PC-3 (cell line): Measurements from ENCODE around the gene AKAP3. TPM values are rescaled to one million over a fixed set of nuclear protein-coding genes. Genes with fewer than 3 reads are reported as not detected.

Experiments
- ATAC-seq: fragments of 200-7000 bp; cut with Tn5 transposase; 2 replicates; pipeline ENCODE4 v1.9.1; 2020; ENCODE audit warnings: mild to moderate bottlenecking, moderate library complexity
- BruUV-seq: library from RNA; stranded (reverse); fragments of 400-500 nt; replicated peaks from 2 replicates; lab custom pipeline; 2021; lab: Mats Ljungman, UMichigan
- CTCF ChIA-PET: fragments of 300-600 bp; sonication (Branson Sonifier 250); formaldehyde crosslinking; loops from one replicate; lab custom pipeline; 2022; ENCODE audit warnings: antibody characterized with exemption; lab: Charles Lee
- POLR2A ChIA-PET: fragments of 300-600 bp; sonication (Branson Sonifier 250); formaldehyde crosslinking; loops from one replicate; lab custom pipeline; 2022; ENCODE audit warnings: antibody characterized with exemption; ENCODE audit not compliant: unreplicated experiment; lab: Charles Lee
- DNase-seq: peaks from one replicate; pipeline ENCODE4 v3.0.0-alpha.2; 2015
- H2AFZ ChIP-seq: fragments of 300-600 bp; sonication (generic); 2 replicates; pipeline ENCODE4 v1.6.0; 2016; ENCODE audit warnings: antibody characterized with exemption, low read length
- H3F3A ChIP-seq: fragments of 300-600 bp; sonication (generic); one replicate; pipeline ENCODE4 v1.6.0; 2017; ENCODE audit warnings: antibody characterized with exemption, low read length, control low read depth, mild to moderate bottlenecking; ENCODE audit not compliant: unreplicated experiment
- H3K27ac ChIP-seq: fragments of 300-600 bp; sonication (generic); 2 replicates; pipeline ENCODE4 v1.5.1; 2016; ENCODE audit warnings: mild to moderate bottlenecking, low read length
- H3K27me3 ChIP-seq: fragments of 300-600 bp; sonication (generic); 2 replicates; pipeline ENCODE4 v1.6.1; 2016; ENCODE audit warnings: low read length, mixed read lengths
- H3K36me3 ChIP-seq: fragments of 300-600 bp; sonication (generic); 2 replicates; pipeline ENCODE4 v1.6.1; 2016; ENCODE audit warnings: low read depth, mixed run types, low read length, mixed read lengths
- H3K4me1 ChIP-seq: fragments of 300-600 bp; sonication (generic); 2 replicates; pipeline ENCODE4 v1.5.1; 2016; ENCODE audit warnings: low read length; ENCODE audit not compliant: insufficient read depth
- H3K4me2 ChIP-seq: fragments of 300-600 bp; sonication (generic); 2 replicates; pipeline ENCODE4 v1.6.0; 2016; ENCODE audit warnings: low read length
- H3K4me3 ChIP-seq: fragments of 300-600 bp; sonication (generic); 2 replicates; pipeline ENCODE4 v1.5.1; 2016; ENCODE audit warnings: mild to moderate bottlenecking, low read length, mixed read lengths
- H3K79me2 ChIP-seq: fragments of 300-600 bp; sonication (generic); 2 replicates; pipeline ENCODE4 v1.6.1; 2017; ENCODE audit warnings: low read length, mixed read lengths
- H3K9ac ChIP-seq: fragments of 300-600 bp; sonication (generic); 2 replicates; pipeline ENCODE4 v1.6.0; 2016; ENCODE audit warnings: mild to moderate bottlenecking, low read length
- H3K9me2 ChIP-seq: fragments of 300-600 bp; sonication (generic); replicated peaks from 2 replicates; pipeline ENCODE4 v1.6.1; 2016; ENCODE audit warnings: mixed run types, low read length, mixed read lengths
- H3K9me3 ChIP-seq: fragments of 300-600 bp; sonication (generic); 2 replicates; pipeline ENCODE4 v1.6.1; 2016; ENCODE audit warnings: low read length, mixed read lengths
- H4K20me1 ChIP-seq: fragments of 300-600 bp; sonication (generic); 2 replicates; pipeline ENCODE4 v1.6.1; 2016; ENCODE audit warnings: low read length, mixed read lengths
- CTCF ChIP-seq: fragments of 300-600 bp; sonication (generic); conservative IDR thresholded peaks from 2 replicates; pipeline ENCODE4 v1.5.1; 2017; ENCODE audit warnings: antibody characterized with exemption, low read depth, mild to moderate bottlenecking, low read length
- EZH2 ChIP-seq: fragments of 300-600 bp; sonication (generic); IDR thresholded peaks from one replicate; pipeline ENCODE4 v1.6.1; 2017; ENCODE audit warnings: antibody characterized with exemption, mild to moderate bottlenecking, low read length; ENCODE audit not compliant: unreplicated experiment
- EZH2phosphoT487 ChIP-seq: fragments of 300-600 bp; sonication (generic); IDR thresholded peaks from 2 replicates; pipeline ENCODE4 v1.6.1; 2018; ENCODE audit warnings: mild to moderate bottlenecking, antibody characterized with exemption, low read length, borderline replicate concordance
- intact Hi-C: fragments of 100-400 bp; cut with micrococcal nuclease; formaldehyde crosslinking; loops from 2 replicates; pipeline ENCODE4 v1.9.0; 2023
- total RNA-seq: library from RNA; depleted of rRNA; stranded (reverse); fragments of >200 nt; gene quantifications from 2 replicates; pipeline ENCODE4 v1.2.3, GENCODE V29; 2014

The AKAP3 gene
- total RNA-seq, 1 experiment from 2014 or later = 1.9 TPM

GRCh38 chr12:4645023-4645422 lies 3.8 kb downstream of the AKAP3 start:
- ChIA-PET POLR2A (no interaction called here), CTCF (no interaction called here)
- Histone ChIP-seq H3K9ac (no peak overlapping the region), H4K20me1 (no peaks in the 10 kb centered on the region), H3K4me2 (no peak overlapping the region), H3K4me3 (no peak overlapping the region), H3K9me2 (no peaks in the 10 kb centered on the region), H3F3A (no peaks in the 10 kb centered on the region), H3K27ac (no peak overlapping the region), H2AFZ (no peak overlapping the region), H3K36me3 (no peaks in the 10 kb centered on the region), H3K79me2 (peaks cover 14% of the 10 kb centered on the region), H3K27me3 (no peaks in the 10 kb centered on the region), H3K4me1 (peaks cover 9% of the 10 kb centered on the region; the same call in 1 of the 2 replicates), H3K9me3 (no peaks in the 10 kb centered on the region)
- ATAC-seq (no peak), DNase-seq (no peak)
- TF ChIP-seq CTCF (no peak), EZH2 (no peak)
- no TSS peak for BruUV-seq
- intact Hi-C loops = no loop called here

- Histone ChIP-seq H3F3A (no peaks in the 10 kb centered on the region), H3K9me3 (no peaks in the 10 kb centered on the region), H3K9ac (no peak overlapping the region), H3K27me3 (no peaks in the 10 kb centered on the region), H3K4me2 (no peak overlapping the region), H3K9me2 (no peaks in the 10 kb centered on the region), H3K27ac (no peak overlapping the region), H3K4me1 (peaks cover 6% of the 10 kb centered on the region; the same call in 1 of the 2 replicates), H2AFZ (no peak overlapping the region), H3K36me3 (no peaks in the 10 kb centered on the region), H3K79me2 (0 out of 2 replicates have a peak, but pooled peaks cover 3% of the 10 kb centered on the region), H3K4me3 (no peak overlapping the region), H4K20me1 (no peaks in the 10 kb centered on the region)
- TF ChIP-seq EZH2 (no peak), CTCF (no peak), EZH2phosphoT487 (no peak)
- intact Hi-C loops = no loop called here
- DNase-seq = no peak
- ChIA-PET CTCF (no interaction called here), POLR2A (no interaction called here)
- BruUV-seq = no TSS peak
- no peak for ATAC-seq
Observed at GRCh38 chr12:4643747-4644146, 5.1 kb downstream of the AKAP3 start.

- Histone ChIP-seq H3K36me3 (no peaks in the 10 kb centered on the region), H4K20me1 (no peaks in the 10 kb centered on the region), H3K9me3 (no peaks in the 10 kb centered on the region), H3K27me3 (peaks cover 23% of the 10 kb centered on the region), H3K9ac (no peak overlapping the region), H2AFZ (no peak overlapping the region), H3K27ac (no peak overlapping the region), H3F3A (no peaks in the 10 kb centered on the region), H3K79me2 (no peaks in the 10 kb centered on the region), H3K4me3 (no peak overlapping the region), H3K4me2 (no peak overlapping the region), H3K4me1 (no peaks in the 10 kb centered on the region), H3K9me2 (no peaks in the 10 kb centered on the region)
- intact Hi-C loops = no loop called here
- ChIA-PET CTCF (no interaction called here), POLR2A (no interaction called here)
- no peak for DNase-seq
- ATAC-seq = no peak
- no TSS peak for BruUV-seq
- TF ChIP-seq CTCF = no peak
- no peak for TF ChIP-seq EZH2
- TF ChIP-seq EZH2phosphoT487 = no peak
Observed at GRCh38 chr12:4630262-4630661, 18.6 kb downstream of the AKAP3 start.
